Neural progenitor cell (in vitro differentiated cells): ENCODE data around the gene TMPRSS4.

Experiments used
- CTCF ChIP-seq: fragments of 200-600 bp; sonication (generic); IDR thresholded peaks from 2 replicates; pipeline ENCODE4 v1.5.1; 2017; ENCODE audit warnings: antibody characterized with exemption, mild to moderate bottlenecking
- EZH2phosphoT487 ChIP-seq: fragments of 200-600 bp; sonication (generic); IDR thresholded peaks from 2 replicates; pipeline ENCODE4 v1.6.1; 2017; ENCODE audit warnings: antibody characterized with exemption

GRCh38 chr11:118151431-118151830 is 74.6 kb downstream of the TMPRSS4 start:
- TF ChIP-seq CTCF (no peak), EZH2phosphoT487 (no peak)
